ENCODE data around the gene CALR.

- TF ChIP-seq EZH2 (IDR thresholded peaks at IDR 0.05; ENCODE audit: insufficient read depth, poor library complexity, severe bottlenecking) = no peak
- TF ChIP-seq EZH2phosphoT487 (IDR thresholded peaks at IDR 0.05; ENCODE audit: insufficient read depth, low read depth) = no peak
These were observed 581 bp downstream of the CALR start for GRCh38 chr19:12938779-12939601.
